ENCODE data around the gene CYP26A1.

Gene CYP26A1

GRCh38 chr10:93121311-93121710, 47.6 kb downstream of the CYP26A1 start:
- no peak for DNase-seq (ENCODE audit: low read depth, low spot score)

GRCh38 chr10:93123766-93124165, 50.1 kb downstream of the CYP26A1 start:
- DNase-seq (ENCODE audit: low read depth, low spot score): no peak

- DNase-seq (ENCODE audit: low read depth, low spot score): no peak
Measured at GRCh38 chr10:93124580-93125318, 51.1 kb downstream of the CYP26A1 start.

GRCh38 chr10:93125966-93126365, 52.3 kb downstream of the CYP26A1 start:
- no peak for DNase-seq (ENCODE audit: low read depth, low spot score)

- DNase-seq (ENCODE audit: low read depth, low spot score): no peak
Measured at GRCh38 chr10:93126483-93127052, 52.9 kb downstream of the CYP26A1 start.
